GOT3 (cell line): ENCODE measurements around the gene IL31RA.
"Not testable (repeated sequence)": the region's sequence is repeated elsewhere in the genome, so short reads cannot be mapped to it uniquely, and the experiment has no call there.

Experiments used
- DNase-seq: peaks from one replicate; lab custom pipeline; 2025; ENCODE audit warnings: mixed read lengths; lab: John Stamatoyannopoulos, UW

The IL31RA gene

GRCh38 chr5:55926476-55926875, 75.3 kb downstream of the IL31RA start:
- no peak for DNase-seq

- no peak for DNase-seq
Measured at GRCh38 chr5:55927861-55928655, 76.9 kb downstream of the IL31RA start.

- no peak for DNase-seq
Measured at GRCh38 chr5:55929020-55929799, 78.1 kb downstream of the IL31RA start.

GRCh38 chr5:55932700-55933099, 81.5 kb downstream of the IL31RA start:
- no peak for DNase-seq

GRCh38 chr5:55933377-55934114, 82.4 kb downstream of the IL31RA start:
- no peak for DNase-seq

GRCh38 chr5:55934115-55934613, 83.0 kb downstream of the IL31RA start:
- no peak for DNase-seq

- no peak for DNase-seq
Measured at GRCh38 chr5:55934720-55935119, 83.6 kb downstream of the IL31RA start.

GRCh38 chr5:55935371-55935770, 84.2 kb downstream of the IL31RA start:
- DNase-seq = no peak

GRCh38 chr5:55936100-55936693, 85.0 kb downstream of the IL31RA start:
- no peak for DNase-seq

- DNase-seq = not testable (repeated sequence)
Measured at GRCh38 chr5:55937598-55937997, 86.4 kb downstream of the IL31RA start.

GRCh38 chr5:55941154-55941553, 90.0 kb downstream of the IL31RA start:
- not testable (repeated sequence) for DNase-seq

GRCh38 chr5:55959208-55959607, 108.1 kb downstream of the IL31RA start:
- no peak for DNase-seq

- no peak for DNase-seq
Measured at GRCh38 chr5:55960779-55961178, 109.6 kb downstream of the IL31RA start.

GRCh38 chr5:55965525-55965924, 114.4 kb downstream of the IL31RA start:
- no peak for DNase-seq

GRCh38 chr5:55966284-55966683, 115.1 kb downstream of the IL31RA start:
- DNase-seq = no peak

- no peak for DNase-seq
Measured at GRCh38 chr5:55969956-55970355, 118.8 kb downstream of the IL31RA start.
